Peyer's patch (tissue), 4 donors: ENCODE measurements around the gene LIPA.
"Not testable (repeated sequence)": the region's sequence is repeated elsewhere in the genome, so short reads cannot be mapped to it uniquely, and the experiment has no call there.

Experiments
- CTCF ChIP-seq, 6 experiments: fragments of 450-650 bp in 4 of 6; fragments of 200-600 bp in 2 of 6; sonication (generic) in 1 of 6; IDR thresholded peaks; one replicate each; pipeline ENCODE4 v1.5.1; 2017 to 2019; ENCODE audit warnings: antibody characterized with exemption in 6 of 6, mild to moderate bottlenecking in 3 of 6, moderate library complexity in 1 of 6
- POLR2A ChIP-seq, 2 donors: fragments of 450-650 bp; IDR thresholded peaks; one replicate each; pipeline ENCODE4 v1.5.1; 2017; ENCODE audit warnings: antibody characterized with exemption in 2 of 2, mild to moderate bottlenecking in 2 of 2, moderate library complexity in 2 of 2

GRCh38 chr10:89255091-89255579 lies 3.6 kb upstream of the LIPA start:
- not testable (repeated sequence) for TF ChIP-seq POLR2A, CTCF (IDR thresholded peaks at IDR 0.05)
